ACC112 (cell line): ENCODE results near the gene TAOK3.
"Not testable (repeated sequence)": the region's sequence is repeated elsewhere in the genome, so short reads cannot be mapped to it uniquely, and the experiment has no call there.

Experiments
- H2AFZ ChIP-seq: fragments of 200-600 bp; sonication (generic); one replicate; pipeline ENCODE4 v1.6.0; 2017; ENCODE audit warnings: antibody characterized with exemption, low read length; ENCODE audit not compliant: unreplicated experiment
- H3K27ac ChIP-seq: fragments of 200-600 bp; sonication (generic); 2 replicates; pipeline ENCODE4 v1.5.1; 2014; ENCODE audit warnings: low read depth, mild to moderate bottlenecking, antibody characterized with exemption, low read length, moderate library complexity
- H3K27me3 ChIP-seq: fragments of 200-600 bp; sonication (generic); 2 replicates; pipeline ENCODE4 v1.6.1; 2014; ENCODE audit warnings: mild to moderate bottlenecking, antibody characterized with exemption, low read length, moderate library complexity, mixed read lengths; ENCODE audit not compliant: insufficient read depth
- H3K36me3 ChIP-seq: fragments of 200-600 bp; sonication (generic); 2 replicates; pipeline ENCODE4 v1.6.1; 2016; ENCODE audit warnings: mild to moderate bottlenecking, antibody characterized with exemption, low read length, moderate library complexity, mixed read lengths; ENCODE audit not compliant: insufficient read depth
- H3K4me1 ChIP-seq: fragments of 200-600 bp; sonication (generic); one replicate; pipeline ENCODE4 v1.6.1; 2016; ENCODE audit warnings: low read length, mixed read lengths; ENCODE audit not compliant: insufficient read depth, unreplicated experiment, control insufficient read depth
- H3K4me3 ChIP-seq: fragments of 200-600 bp; sonication (generic); 2 replicates; pipeline ENCODE4 v1.5.1; 2014; ENCODE audit warnings: mild to moderate bottlenecking, low read depth, low read length
- H3K79me2 ChIP-seq: fragments of 200-600 bp; sonication (generic); one replicate; pipeline ENCODE4 v1.6.0; 2016; ENCODE audit warnings: low read length; ENCODE audit not compliant: control insufficient read depth, unreplicated experiment, insufficient read depth

Gene TAOK3

DNA sequence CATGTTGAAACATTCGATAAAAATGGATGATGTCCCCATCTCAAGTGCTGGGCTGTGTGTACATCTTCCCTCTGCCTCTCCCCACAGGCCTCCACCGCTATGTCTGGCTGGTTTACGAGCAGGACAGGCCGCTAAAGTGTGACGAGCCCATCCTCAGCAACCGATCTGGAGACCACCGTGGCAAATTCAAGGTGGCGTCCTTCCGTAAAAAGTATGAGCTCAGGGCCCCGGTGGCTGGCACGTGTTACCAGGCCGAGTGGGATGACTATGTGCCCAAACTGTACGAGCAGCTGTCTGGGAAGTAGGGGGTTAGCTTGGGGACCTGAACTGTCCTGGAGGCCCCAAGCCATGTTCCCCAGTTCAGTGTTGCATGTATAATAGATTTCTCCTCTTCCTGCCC is 228.2 kb downstream of the TAOK3 start:
- Histone ChIP-seq H3K4me1 (no peaks in the 10 kb centered on the region), H2AFZ (no peak overlapping the region), H3K36me3 (0 out of 2 replicates have a peak, but pooled peaks cover 4% of the 10 kb centered on the region), H3K4me3 (no peak overlapping the region), H3K27ac (no peak overlapping the region), H3K79me2 (peaks cover 2% of the 10 kb centered on the region), H3K27me3 (no peaks in the 10 kb centered on the region)

GRCh38 chr12:118140825-118141224 is 231.9 kb downstream of the TAOK3 start:
- no peak overlapping the region for H2AFZ ChIP-seq
- H3K36me3 ChIP-seq: 0 out of 2 replicates have a peak, but pooled peaks cover 4% of the 10 kb centered on the region
- H3K4me1 ChIP-seq: peaks cover 4% of the 10 kb centered on the region
- H3K4me3 ChIP-seq: no peak overlapping the region
- peaks cover 24% of the 10 kb centered on the region for H3K79me2 ChIP-seq
- H3K27me3 ChIP-seq: no peaks in the 10 kb centered on the region
- no peak overlapping the region for H3K27ac ChIP-seq

- Histone ChIP-seq H3K4me3 (peak overlapping the region; percentile 91), H3K36me3 (no peaks in the 10 kb centered on the region), H2AFZ (peak overlapping the region; percentile 66)
These were observed 235.5 kb downstream of the TAOK3 start for GRCh38 chr12:118137148-118137678.

DNA sequence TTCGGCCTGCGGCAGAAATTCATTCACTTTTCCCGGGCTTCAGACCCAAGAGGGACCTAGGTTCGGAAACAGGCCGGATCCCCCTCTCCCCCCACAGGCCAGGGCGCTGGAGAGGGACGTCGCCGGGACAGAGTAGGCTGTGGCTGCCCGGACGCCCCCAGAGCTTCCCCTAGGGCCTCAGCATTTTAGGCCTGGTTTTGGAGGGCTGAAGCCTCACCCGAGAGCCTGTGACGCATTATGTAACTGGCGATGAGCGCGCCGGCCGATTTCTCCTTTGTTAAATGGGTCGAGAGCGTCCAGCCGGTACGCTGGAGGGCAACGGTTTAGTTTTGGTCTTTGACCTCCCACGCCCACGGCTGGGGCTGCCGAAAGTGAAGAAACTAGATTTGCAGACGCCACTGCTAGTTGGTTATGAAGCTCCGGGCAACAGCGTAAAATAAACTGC is 236.1 kb downstream of the TAOK3 start:
- Histone ChIP-seq H3K36me3 (no peaks in the 10 kb centered on the region), H3K27me3 (no peaks in the 10 kb centered on the region), H3K4me1 (peaks cover 8% of the 10 kb centered on the region), H2AFZ (peak overlapping the region; percentile 66), H3K4me3 (peak overlapping the region; percentile 91), H3K79me2 (peaks cover 24% of the 10 kb centered on the region), H3K27ac (peak overlapping the region; percentile 8; the same call in 1 of the 2 replicates)

More at GRCh38 chr12:118137148-118137678, 235.5 kb downstream of the TAOK3 start:
- Histone ChIP-seq H3K4me1 (peaks cover 4% of the 10 kb centered on the region), H3K27ac (no peak overlapping the region), H3K79me2 (peaks cover 24% of the 10 kb centered on the region), H3K27me3 (no peaks in the 10 kb centered on the region)

DNA sequence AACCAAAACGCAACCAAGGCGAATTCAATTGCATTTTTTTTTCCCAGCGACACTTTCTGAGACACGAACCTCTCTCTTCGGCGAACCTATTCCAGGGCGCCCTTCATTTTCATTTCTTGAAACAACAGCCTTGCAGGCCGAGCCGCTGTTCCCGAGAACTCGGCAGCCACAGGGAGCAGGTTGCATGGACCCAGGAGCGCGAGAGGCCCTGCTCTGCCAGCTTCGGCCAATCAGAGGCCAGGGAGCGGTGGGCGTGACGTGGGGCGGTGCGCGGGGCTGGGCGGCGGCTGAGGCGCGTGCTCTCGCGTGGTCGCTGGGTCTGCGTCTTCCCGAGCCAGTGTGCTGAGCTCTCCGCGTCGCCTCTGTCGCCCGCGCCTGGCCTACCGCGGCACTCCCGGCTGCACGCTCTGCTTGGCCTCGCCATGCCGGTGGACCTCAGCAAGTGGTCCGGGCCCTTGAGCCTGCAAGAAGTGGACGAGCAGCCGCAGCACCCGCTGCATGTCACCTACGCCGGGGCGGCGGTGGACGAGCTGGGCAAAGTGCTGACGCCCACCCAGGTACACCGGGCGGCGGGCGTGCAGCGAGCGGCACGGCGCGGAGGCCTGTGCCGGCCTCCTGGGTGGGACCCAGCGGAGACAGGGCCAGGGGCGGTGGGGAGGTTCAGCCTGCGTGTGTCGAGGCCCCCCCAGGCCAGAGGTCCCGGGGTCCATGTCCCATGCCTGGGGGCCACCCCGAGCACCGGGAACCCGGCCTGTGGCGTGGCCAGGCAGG is 236.7 kb downstream of the TAOK3 start, which contains the start of gene PEBP1:
Gene PEBP1 (plus strand): TSS at position 337 of the 771 bp plus-strand sequence. CDS start 86 bp downstream, at position 423.
- Histone ChIP-seq H2AFZ (peak within 1 kb of the TSS; percentile 66), H3K4me1 (peaks cover 8% of the 10 kb centered on the region), H3K27me3 (no peaks in the 10 kb centered on the region), H3K4me3 (peak within 1 kb of the TSS; percentile 91), H3K36me3 (no peaks in the 10 kb centered on the region), H3K27ac (peak within 1 kb of the TSS; percentile 8; the same call in 1 of the 2 replicates), H3K79me2 (peaks cover 24% of the 10 kb centered on the region)

- H3K27ac ChIP-seq, H3K4me3 ChIP-seq, H3K4me1 ChIP-seq, H3K36me3 ChIP-seq, H3K27me3 ChIP-seq, H3K79me2 ChIP-seq, H2AFZ ChIP-seq: not testable (repeated sequence)
These were observed 243.3 kb downstream of the TAOK3 start for GRCh38 chr12:118129436-118129835.

DNA sequence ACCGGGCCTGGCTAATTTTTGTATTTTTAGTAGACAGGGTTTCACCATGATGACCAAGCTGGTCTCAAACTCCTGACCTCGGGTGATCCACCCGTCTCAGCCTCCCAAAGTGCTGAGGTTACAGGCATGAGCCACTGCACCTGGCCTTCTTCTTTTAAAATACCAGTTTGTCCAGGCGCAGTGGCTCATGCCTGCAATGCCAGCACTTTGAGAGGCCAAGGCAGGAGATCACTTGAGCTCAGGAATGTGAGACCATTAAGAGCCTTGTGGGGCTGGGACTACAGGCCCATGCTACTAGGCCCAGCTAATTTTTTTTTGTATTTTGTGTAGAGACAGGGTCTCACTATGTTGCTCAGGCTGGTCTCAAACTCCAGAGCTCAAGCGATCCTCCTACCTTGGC is 244.8 kb downstream of the TAOK3 start:
- Histone ChIP-seq H3K27ac (no peak overlapping the region), H2AFZ (no peak overlapping the region), H3K79me2 (peaks cover 3% of the 10 kb centered on the region), H3K4me3 (no peak overlapping the region), H3K4me1 (peaks cover 4% of the 10 kb centered on the region), H3K27me3 (no peaks in the 10 kb centered on the region), H3K36me3 (no peaks in the 10 kb centered on the region)

GRCh38 chr12:118126119-118126757 is 246.5 kb downstream of the TAOK3 start:
- Histone ChIP-seq H3K79me2 (peaks cover 3% of the 10 kb centered on the region), H3K4me1 (no peaks in the 10 kb centered on the region), H3K27me3 (no peaks in the 10 kb centered on the region), H2AFZ (no peak overlapping the region), H3K36me3 (no peaks in the 10 kb centered on the region), H3K27ac (no peak overlapping the region), H3K4me3 (no peak overlapping the region)

GRCh38 chr12:118125743-118126118 is 247.0 kb downstream of the TAOK3 start:
- Histone ChIP-seq H3K79me2 (peaks cover 3% of the 10 kb centered on the region), H3K4me3 (no peak overlapping the region), H3K27ac (no peak overlapping the region), H3K36me3 (no peaks in the 10 kb centered on the region), H3K4me1 (peaks cover under 1% of the 10 kb centered on the region), H3K27me3 (no peaks in the 10 kb centered on the region), H2AFZ (no peak overlapping the region)

- Histone ChIP-seq H3K36me3 (no peaks in the 10 kb centered on the region), H3K27ac (no peak overlapping the region), H3K79me2 (peaks cover 3% of the 10 kb centered on the region), H2AFZ (no peak overlapping the region), H3K4me1 (peaks cover 5% of the 10 kb centered on the region), H3K4me3 (no peak overlapping the region), H3K27me3 (no peaks in the 10 kb centered on the region)
These were observed 248.3 kb downstream of the TAOK3 start for GRCh38 chr12:118124333-118124874.
